GM19035 (cell line): ENCODE data around the gene RTL5.
"Not testable (repeated sequence)": the region's sequence is repeated elsewhere in the genome, so short reads cannot be mapped to it uniquely, and the experiment has no call there.

ENCODE experiments used
- ATAC-seq: cut with Tn5 transposase; IDR thresholded peaks from one replicate; pipeline ENCODE4 v1.9.1; 2021; ENCODE audit not compliant: unreplicated experiment

RTL5 gene

GRCh38 chrX:72131317-72132294, at the start of gene RTL5:
Gene RTL5 (minus strand): TSS chrX:72131915.
- peak; percentile 66 for ATAC-seq

DNA sequence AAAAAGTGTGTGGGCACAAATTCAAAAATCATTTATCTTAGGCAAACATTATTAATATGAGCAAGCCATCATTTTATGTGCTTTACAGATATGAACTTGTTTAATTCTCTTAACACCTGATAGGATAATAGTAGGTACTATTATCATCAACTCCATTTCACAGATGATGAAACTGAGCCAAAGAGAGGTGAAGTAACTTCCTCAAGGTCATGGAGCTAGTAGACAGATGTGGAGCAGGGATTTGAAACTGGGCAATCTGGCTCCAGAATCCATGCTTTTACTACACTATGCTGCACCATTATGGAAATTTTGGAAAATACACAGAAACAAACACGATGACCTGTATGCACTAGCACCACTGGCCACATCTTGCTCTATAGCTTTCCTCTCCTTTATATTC, 48.8 kb upstream of the RTL5 start:
- peak; percentile 5 for ATAC-seq

GRCh38 chrX:72176981-72177380, 45.3 kb upstream of the RTL5 start:
- ATAC-seq = no peak

DNA sequence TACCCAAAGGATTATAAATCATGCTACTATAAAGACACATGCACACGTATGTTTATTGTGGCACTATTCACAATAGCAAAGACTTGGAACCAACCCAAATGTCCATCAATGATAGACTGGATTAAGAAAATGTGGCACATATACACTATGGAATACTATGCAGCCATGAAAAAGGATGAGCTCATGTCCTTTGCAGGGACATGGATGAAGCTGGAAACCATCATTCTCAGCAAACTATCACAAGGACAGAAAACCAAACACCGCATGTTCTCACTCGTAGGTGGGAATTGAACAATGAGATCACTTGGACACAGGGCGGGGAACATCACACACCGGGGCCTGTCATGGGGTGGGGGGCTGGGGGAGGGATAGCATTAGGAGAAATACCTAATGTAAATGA, 44.6 kb upstream of the RTL5 start:
- ATAC-seq = not testable (repeated sequence)

GRCh38 chrX:72169008-72169728, 37.5 kb upstream of the RTL5 start:
- no peak for ATAC-seq

- ATAC-seq = no peak
Measured at GRCh38 chrX:72165551-72165950, 33.8 kb upstream of the RTL5 start.

DNA sequence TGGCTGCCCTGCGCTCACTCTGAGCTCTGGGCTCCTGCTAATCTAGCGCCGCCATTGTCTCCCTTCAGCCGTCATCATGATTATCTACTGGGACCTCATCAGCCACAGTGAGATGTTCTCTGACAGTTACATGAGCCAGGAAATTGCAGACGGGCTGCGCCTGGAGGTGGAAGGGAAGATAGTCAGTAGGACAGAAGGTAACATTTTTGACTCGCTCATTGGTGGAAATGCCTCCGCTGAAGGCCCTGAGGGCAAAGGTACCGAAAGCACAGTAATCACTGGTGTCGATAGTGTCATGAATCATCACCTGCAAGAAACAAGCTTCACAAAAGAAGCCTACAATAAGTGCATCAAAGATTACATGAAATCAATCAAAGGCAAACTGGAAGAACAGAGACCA, 28.1 kb upstream of the RTL5 start:
- no peak for ATAC-seq

- no peak for ATAC-seq
Measured at GRCh38 chrX:72158773-72159172, 27.1 kb upstream of the RTL5 start.

GRCh38 chrX:72146527-72146926, 14.8 kb upstream of the RTL5 start:
- ATAC-seq = no peak

DNA sequence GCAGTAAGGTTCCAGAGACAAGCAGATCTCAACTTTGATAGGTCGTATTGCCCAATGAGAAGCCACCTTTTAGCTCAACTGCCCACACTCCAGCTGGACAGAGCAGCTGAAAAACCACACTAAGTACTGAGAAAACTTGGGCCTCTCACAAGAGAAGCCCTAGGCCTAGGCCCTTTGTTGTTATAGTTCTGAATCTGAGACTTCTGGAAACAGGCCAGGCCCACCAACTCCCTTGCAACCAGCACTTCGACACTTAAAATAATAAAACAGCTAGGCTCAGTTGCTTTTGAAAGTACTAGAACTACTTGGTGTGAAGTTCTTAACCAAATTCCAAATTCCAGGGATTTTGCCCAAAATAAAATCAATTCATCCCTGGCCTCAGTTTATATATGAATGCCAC, 13.5 kb upstream of the RTL5 start:
- ATAC-seq = no peak

- no peak for ATAC-seq
Measured at GRCh38 chrX:72143609-72143907, 11.8 kb upstream of the RTL5 start.

DNA sequence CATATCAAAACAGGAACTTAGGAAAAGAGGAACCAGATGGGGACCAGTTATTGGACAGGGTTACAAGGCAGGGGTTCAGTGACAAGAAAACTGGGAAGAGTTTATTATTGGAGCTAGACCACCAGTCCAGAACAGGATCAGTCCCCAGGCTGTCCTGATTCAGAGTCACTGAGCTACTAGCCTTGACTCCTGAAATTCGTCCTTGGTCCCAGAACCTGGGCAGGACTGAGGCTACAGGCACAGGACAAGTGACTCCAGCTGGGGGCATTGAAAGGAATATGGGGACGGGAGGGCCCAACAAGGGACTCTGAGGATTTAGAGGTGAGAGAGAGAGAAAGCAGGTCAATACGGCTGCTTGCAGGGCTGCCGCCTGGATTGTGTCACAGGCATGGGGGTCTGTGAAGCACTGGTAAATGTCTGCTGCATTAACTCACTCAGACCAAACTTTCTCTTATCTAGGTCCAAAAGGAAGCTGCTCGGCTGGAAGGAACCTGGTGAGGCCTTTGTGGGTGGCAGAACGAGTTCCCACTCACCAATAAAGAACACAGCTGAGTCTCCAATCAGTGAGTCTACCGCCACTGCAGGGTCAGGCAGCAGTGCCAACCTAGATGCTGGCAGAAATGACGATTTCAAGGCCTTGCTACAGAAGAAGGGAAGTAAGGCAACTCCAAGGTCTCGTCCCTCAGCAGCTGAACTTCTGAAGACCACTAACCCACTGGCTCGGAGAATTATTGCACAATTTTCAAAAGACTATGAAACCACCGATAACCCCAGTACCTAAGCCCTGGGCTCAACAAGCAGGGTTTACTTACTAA, 11.3 kb upstream of the RTL5 start:
- no peak for ATAC-seq

DNA sequence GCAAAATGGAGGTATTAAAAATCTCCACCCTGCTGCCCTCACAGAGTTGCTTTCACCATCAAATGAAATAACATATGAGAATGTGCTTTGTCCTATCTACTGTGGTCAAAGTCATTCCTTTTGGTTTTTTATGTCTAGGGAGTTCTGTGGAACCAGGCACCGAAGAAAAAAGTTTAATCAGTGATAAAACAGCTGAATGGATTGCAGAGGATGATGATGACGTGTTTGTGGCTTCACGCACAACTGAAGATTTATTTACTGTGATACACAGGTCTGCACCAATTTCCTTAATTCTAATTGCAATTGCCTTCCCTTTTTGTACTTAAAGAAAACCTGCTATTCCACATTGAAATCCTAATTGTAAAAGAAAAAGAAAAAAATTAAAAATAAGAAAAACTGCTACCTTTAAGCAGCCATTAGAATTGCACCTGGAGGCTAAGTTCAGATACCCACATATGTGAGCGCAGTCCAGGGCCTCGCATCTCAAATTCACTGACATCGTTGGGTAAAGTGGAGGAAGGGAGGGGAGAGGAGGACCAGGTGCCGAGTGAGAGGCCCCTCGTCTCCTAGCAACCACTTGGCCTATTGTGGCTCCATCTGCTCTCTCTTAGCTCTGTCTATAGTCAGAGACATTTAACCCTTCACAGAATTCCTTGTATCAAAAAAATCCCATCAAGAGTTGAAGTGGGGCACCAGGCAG, 10.5 kb upstream of the RTL5 start:
- ATAC-seq = no peak

GRCh38 chrX:72141372-72142004, 9.8 kb upstream of the RTL5 start:
- ATAC-seq = peak; percentile 90

GRCh38 chrX:72139538-72139937, 7.8 kb upstream of the RTL5 start:
- ATAC-seq = no peak

GRCh38 chrX:72137846-72138495, 6.3 kb upstream of the RTL5 start:
- no peak for ATAC-seq

DNA sequence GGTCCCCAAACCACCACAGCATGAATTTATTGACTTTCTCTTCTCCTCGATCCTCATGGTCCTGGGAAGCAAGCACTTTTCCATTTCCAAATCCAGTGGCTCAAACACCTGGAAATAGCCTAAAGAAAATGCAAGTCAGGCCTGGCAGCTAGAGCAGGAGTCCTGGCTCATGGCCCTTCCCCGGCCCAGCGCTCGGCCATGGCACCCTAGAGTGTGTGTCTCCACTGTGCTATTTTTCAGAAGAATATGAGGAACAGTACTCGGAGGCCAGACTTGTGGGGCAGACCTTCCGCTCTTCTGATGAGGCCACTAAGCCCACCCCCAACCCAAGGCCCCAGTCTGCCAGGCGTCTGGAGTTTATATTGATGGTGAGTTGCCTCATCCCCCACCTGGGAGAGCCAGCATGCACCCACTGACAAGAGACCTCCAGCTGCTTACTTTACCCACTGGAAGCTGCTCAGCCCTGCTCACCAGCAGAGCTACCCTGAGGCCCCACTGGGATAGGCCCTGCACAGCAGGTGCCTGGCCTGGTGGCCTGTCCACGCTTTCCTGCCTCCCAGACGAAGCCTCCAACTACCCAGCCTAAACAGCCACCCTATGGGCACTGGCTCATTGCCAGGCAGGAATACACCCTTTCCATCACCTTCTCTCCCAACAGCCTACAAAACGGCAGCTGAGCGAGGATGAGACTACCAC, 2.3 kb upstream of the RTL5 start:
- no peak for ATAC-seq

DNA sequence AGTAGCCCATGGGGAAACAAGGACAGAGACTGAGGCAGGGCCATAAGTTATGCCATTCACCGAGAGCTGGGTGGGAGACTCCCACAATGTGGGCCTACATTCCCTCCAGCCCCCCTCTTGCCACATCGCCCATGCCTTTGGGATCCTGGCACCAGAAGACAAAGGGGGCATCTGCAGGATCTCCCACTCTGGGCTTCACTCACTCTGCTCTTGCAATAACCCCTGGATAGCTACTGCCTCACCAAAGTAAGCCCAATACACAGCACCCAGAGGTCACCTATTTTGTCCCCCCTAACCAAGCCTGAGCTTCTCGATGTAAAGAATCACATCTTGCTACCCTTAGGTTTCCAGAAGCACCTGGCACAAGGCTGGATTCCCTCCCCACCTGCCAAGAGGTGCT, 741 bp upstream of the RTL5 start:
- no peak for ATAC-seq

- ATAC-seq = no peak
Measured at GRCh38 chrX:72130762-72131250, 909 bp downstream of the RTL5 start.
